ENCODE measurements around the gene PLRG1. TPM values are rescaled to one million over a fixed set of nuclear protein-coding genes. Genes with fewer than 3 reads are reported as not detected.
A peak's percentile ranks its signal among the peaks of the same experiment; 100 is the strongest.

Gene PLRG1
- total and polyA plus RNA-seq, 2 donors (not counting 1 experiment from before 2014, with no cell fraction given): 72.5 to 101 TPM

DNA sequence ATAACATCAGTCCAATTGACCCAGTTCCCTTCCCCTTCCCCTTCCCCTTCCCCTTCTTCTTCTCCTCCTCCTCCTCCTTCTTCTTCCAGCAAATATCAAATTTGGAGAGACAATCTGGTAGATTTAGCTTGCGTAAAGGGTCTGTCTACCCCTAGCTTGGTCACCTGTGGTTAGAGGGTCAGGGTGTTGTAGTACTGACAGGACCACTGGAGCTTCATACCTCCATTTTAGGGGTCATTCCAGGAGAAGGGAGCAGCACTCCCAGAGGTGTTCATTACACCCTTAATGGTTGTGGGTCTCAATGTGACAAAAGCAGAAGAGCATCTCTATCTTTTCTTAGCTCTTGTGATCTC is 8.9 kb upstream of the PLRG1 start:
- no peaks in the 10 kb centered on the region for H3K79me2 ChIP-seq (ENCODE audit: control insufficient read depth, insufficient read depth, low read length)

DNA sequence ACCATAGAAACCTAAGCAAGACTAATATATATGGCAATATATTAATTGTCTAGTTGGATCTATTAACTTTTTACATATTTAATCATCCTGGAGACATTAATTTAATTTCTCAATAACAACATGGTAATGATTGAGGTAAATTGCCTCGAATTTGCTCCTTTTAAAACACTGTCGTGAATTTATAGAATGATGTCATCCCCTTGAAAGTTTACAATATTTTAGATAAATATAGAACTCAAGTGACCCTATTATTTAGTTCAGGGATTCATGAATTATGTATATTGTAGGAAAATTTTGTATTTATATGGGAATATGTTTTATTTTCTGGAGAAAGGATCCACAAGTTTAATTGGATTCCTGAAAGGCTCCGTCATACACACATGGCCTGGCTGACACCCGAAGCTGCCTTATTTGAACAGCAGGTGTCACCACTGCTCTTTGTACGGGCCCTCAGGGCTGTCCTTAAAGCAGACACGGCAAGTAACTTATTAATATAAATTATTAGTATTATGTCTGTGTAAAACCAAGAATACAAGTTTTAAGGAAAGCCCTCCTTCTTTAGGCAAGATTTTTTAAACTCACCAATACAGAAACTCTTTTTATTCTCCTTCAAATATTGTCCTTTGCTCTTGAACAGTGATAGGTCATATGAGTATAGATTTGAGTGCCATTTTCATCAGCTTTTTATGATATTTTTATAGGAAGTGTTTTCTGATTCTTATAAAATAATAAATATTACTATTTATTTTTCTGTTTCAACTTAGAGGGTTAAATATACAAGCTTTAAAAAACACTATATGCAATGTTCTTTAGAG is 1.9 kb upstream of the PLRG1 start:
- peaks cover 24% of the 10 kb centered on the region for H3K79me2 ChIP-seq (ENCODE audit: control insufficient read depth, insufficient read depth, low read length)
- no peak overlapping the region for H2AFZ ChIP-seq (ENCODE audit: low read length)
- no peak overlapping the region for H3K4me3 ChIP-seq (replicated peaks in 1 of 4; ENCODE audit: control extremely low read depth in 1 of 4, insufficient read depth in 1 of 4, low read depth in 3 of 4, low read length in 4 of 4)
- H3K9ac ChIP-seq (ENCODE audit: insufficient read depth, low read length): no peak overlapping the region
- H4K20me1 ChIP-seq (ENCODE audit: control insufficient read depth, extremely low read depth, insufficient read depth, low read length): no peaks in the 10 kb centered on the region
- no peak overlapping the region for H3K27ac ChIP-seq (ENCODE audit: insufficient read depth, low read length)
- no peaks in the 10 kb centered on the region for H3K27me3 ChIP-seq (ENCODE audit: control insufficient read depth, insufficient read depth, low read length)
- H3K36me3 ChIP-seq (ENCODE audit: control insufficient read depth, insufficient read depth, low read length): peaks cover under 1% of the 10 kb centered on the region
- TF ChIP-seq EZH2 (IDR thresholded peaks at IDR 0.05; ENCODE audit: low read length, missing control alignments) (no peak), CTCF (conservative IDR thresholded peaks at IDR 0.05 in 1 of 2, IDR thresholded peaks at IDR 0.05 in 1 of 2; ENCODE audit: low read depth in 1 of 2, low read length in 2 of 2) (peak; percentile 72 to 79)
- DNase-seq (ENCODE audit: low read depth in 2 of 2): peak; percentile 75 to 88
- H3K4me2 ChIP-seq (ENCODE audit: extremely low read depth, insufficient read depth, low read length): no peak overlapping the region
- peaks cover 2% of the 10 kb centered on the region for H3K4me1 ChIP-seq (ENCODE audit: control insufficient read depth, extremely low read depth, insufficient read depth, low read length)
- H3K9me3 ChIP-seq (ENCODE audit: control insufficient read depth, insufficient read depth, low read depth, low read length): no peaks in the 10 kb centered on the region

More for the DNA sequence above, 8.9 kb upstream of the PLRG1 start:
- Histone ChIP-seq H3K4me1 (ENCODE audit: control insufficient read depth, extremely low read depth, insufficient read depth, low read length) (no peaks in the 10 kb centered on the region), H3K27me3 (ENCODE audit: control insufficient read depth, insufficient read depth, low read length) (no peaks in the 10 kb centered on the region), H3K9me3 (ENCODE audit: control insufficient read depth, insufficient read depth, low read depth, low read length) (no peaks in the 10 kb centered on the region), H3K9ac (ENCODE audit: insufficient read depth, low read length) (no peak overlapping the region), H2AFZ (ENCODE audit: low read length) (no peak overlapping the region), H3K27ac (ENCODE audit: insufficient read depth, low read length) (no peak overlapping the region), H3K4me3 (replicated peaks in 1 of 4; ENCODE audit: control extremely low read depth in 1 of 4, insufficient read depth in 1 of 4, low read depth in 3 of 4, low read length in 4 of 4) (no peak overlapping the region), H3K36me3 (ENCODE audit: control insufficient read depth, insufficient read depth, low read length) (no peaks in the 10 kb centered on the region), H3K4me2 (ENCODE audit: extremely low read depth, insufficient read depth, low read length) (no peak overlapping the region), H4K20me1 (ENCODE audit: control insufficient read depth, extremely low read depth, insufficient read depth, low read length) (no peaks in the 10 kb centered on the region)
- DNase-seq (ENCODE audit: low read depth in 2 of 2): no peak
- TF ChIP-seq EZH2 (IDR thresholded peaks at IDR 0.05; ENCODE audit: low read length, missing control alignments) (no peak), CTCF (conservative IDR thresholded peaks at IDR 0.05 in 1 of 2, IDR thresholded peaks at IDR 0.05 in 1 of 2; ENCODE audit: low read depth in 1 of 2, low read length in 2 of 2) (no peak)

- TF ChIP-seq EZH2 (IDR thresholded peaks at IDR 0.05; ENCODE audit: low read length, missing control alignments) (no peak), CTCF (conservative IDR thresholded peaks at IDR 0.05 in 1 of 2, IDR thresholded peaks at IDR 0.05 in 1 of 2; ENCODE audit: low read depth in 1 of 2, low read length in 2 of 2) (peak in 1 of 2 donors; percentile 19)
- H3K36me3 ChIP-seq (ENCODE audit: control insufficient read depth, insufficient read depth, low read length): peaks cover 6% of the 10 kb centered on the region
- H3K9me3 ChIP-seq (ENCODE audit: control insufficient read depth, insufficient read depth, low read depth, low read length): no peaks in the 10 kb centered on the region
- H3K9ac ChIP-seq (ENCODE audit: insufficient read depth, low read length): no peak overlapping the region
- H3K4me2 ChIP-seq (ENCODE audit: extremely low read depth, insufficient read depth, low read length): no peak overlapping the region
- H3K27me3 ChIP-seq (ENCODE audit: control insufficient read depth, insufficient read depth, low read length): no peaks in the 10 kb centered on the region
- H3K4me1 ChIP-seq (ENCODE audit: control insufficient read depth, extremely low read depth, insufficient read depth, low read length): peaks cover 2% of the 10 kb centered on the region
- H3K27ac ChIP-seq (ENCODE audit: insufficient read depth, low read length): no peak overlapping the region
- H3K79me2 ChIP-seq (ENCODE audit: control insufficient read depth, insufficient read depth, low read length): peaks cover 24% of the 10 kb centered on the region
- no peak for DNase-seq (ENCODE audit: low read depth in 2 of 2)
- H2AFZ ChIP-seq (ENCODE audit: low read length): no peak overlapping the region
- H4K20me1 ChIP-seq (ENCODE audit: control insufficient read depth, extremely low read depth, insufficient read depth, low read length): no peaks in the 10 kb centered on the region
- no peak overlapping the region for H3K4me3 ChIP-seq (replicated peaks in 1 of 4; ENCODE audit: control extremely low read depth in 1 of 4, insufficient read depth in 1 of 4, low read depth in 3 of 4, low read length in 4 of 4)
Measured at GRCh38 chr4:154545689-154546088, 4.5 kb downstream of the PLRG1 start.

All from fibroblast of lung (primary cell).